Fibroblast of skin of right biceps (primary cell): ENCODE data around the gene IL11RA.

Experiments
- DNase-seq: peaks from one replicate; pipeline ENCODE4 v3.0.0-alpha.2; 2013

IL11RA gene

DNA sequence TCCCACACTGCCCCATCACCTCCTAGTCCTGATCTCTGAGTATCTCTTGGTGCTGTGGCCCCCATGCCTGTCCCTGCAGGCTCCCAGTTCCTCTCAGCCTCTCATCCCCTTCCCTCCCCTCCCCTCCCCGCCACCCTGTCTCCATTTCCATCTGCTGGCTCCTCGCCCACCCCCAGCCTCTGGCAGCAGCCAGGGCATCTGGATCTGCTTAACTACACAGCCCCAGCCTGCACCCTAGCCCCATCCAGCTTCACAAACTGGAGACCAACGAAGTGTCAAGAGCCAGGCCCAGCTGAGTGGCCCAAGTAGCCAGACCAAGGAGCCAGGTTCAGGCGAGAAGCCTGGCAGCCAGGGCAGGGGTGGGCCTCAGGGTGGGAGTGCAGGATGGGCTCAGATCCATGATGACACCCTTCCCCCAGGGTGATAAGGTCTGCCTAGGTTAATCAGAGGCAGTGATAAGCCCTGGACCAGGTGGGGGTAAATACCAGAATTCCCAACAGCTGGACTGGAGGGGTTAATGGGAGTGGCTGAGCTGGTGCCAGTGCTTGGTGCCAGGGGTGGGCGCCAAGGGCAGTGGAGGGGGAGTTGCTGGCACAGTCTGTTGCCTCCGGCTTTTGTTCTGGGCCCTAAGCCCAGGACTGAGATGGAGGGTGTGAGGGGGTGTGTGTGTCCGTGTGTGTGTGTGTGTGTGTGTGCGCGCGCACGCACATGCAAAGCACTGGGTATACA, 2.5 kb downstream of the IL11RA start:
- DNase-seq, result peak; percentile 87

DNA sequence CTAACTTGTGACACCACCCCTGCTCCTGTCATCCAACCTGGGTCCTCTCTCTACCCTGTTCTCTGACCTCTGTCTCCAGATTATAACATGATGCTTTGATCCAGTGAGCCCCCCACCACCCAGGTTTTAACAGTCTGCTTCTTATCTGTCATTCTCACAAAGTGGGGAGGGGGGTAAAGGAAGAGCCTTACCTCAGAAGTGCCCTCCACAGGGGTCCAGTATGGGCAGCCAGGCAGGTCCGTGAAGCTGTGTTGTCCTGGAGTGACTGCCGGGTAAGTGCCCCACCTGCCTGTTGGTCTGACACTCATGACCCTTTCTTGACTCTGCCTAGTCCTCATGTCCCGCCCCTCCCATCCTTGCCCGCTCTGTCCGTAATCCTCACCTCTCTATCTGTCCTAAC, 3.4 kb downstream of the IL11RA start:
- DNase-seq, result no peak

- DNase-seq, result no peak
These were observed 5.0 kb downstream of the IL11RA start for GRCh38 chr9:34656992-34657391.

DNA sequence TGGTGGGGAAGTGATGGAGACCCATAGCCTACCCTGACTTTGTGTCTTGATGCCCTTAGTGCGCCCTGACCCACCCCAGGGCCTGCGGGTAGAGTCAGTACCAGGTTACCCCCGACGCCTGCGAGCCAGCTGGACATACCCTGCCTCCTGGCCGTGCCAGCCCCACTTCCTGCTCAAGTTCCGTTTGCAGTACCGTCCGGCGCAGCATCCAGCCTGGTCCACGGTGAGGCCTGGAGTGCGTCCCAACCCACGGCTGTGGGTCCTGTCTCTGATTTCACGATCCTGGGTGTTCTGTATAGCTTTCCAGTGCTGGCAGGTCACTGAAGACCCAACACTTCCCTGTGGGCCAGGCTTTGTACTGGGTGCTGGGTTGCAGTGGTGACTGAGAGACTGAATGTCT, 6.5 kb downstream of the IL11RA start:
- no peak for DNase-seq

DNA sequence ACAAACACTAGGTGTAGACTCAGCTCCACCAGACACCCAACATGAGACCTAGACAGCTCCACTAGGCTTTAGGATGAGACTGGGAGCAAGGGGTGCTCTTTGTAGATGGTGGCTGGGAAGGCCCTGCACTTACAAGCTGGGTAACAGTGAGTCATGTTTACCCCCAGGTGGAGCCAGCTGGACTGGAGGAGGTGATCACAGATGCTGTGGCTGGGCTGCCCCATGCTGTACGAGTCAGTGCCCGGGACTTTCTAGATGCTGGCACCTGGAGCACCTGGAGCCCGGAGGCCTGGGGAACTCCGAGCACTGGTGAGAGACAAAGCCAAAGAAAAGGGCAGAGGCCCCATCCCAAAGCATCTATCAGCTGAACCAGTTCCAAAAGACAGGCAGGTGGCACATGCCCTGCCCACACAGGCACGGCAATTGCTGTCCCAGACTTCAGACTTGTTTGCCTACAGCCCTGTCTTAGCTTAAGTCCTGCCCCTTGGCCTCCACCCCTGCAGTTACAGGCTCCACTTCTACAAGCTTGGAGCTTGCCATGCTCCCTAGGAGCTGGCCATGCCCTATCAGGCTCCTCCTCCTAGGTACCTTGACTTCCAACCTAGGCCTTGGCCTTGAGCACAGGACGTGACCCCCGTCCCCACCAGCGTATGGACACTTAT, 7.7 kb downstream of the IL11RA start:
- no peak for DNase-seq

- no peak for DNase-seq
These were observed 10.7 kb downstream of the IL11RA start, which contains the start of gene CCL27 for GRCh38 chr9:34662526-34663302. TSS of gene CCL27 (minus strand) at chr9:34662657. CDS start at chr9:34662633, 24 bp downstream.

DNA sequence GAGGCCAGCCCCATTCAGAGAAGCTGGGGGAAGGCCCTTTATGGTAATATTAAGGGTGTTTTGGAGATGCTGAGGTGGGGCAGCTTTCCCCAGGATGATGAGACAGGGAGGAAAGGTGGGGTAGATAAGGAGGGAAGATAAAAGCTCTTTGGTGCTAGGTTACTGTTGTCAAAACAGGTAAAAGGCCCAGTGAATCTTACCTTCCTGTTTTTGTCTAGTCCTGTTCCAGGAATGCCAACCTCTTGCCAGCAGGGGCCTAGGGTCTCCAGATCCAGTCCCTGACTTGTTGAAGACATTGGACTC, 11.3 kb downstream of the IL11RA start:
- no peak for DNase-seq

DNA sequence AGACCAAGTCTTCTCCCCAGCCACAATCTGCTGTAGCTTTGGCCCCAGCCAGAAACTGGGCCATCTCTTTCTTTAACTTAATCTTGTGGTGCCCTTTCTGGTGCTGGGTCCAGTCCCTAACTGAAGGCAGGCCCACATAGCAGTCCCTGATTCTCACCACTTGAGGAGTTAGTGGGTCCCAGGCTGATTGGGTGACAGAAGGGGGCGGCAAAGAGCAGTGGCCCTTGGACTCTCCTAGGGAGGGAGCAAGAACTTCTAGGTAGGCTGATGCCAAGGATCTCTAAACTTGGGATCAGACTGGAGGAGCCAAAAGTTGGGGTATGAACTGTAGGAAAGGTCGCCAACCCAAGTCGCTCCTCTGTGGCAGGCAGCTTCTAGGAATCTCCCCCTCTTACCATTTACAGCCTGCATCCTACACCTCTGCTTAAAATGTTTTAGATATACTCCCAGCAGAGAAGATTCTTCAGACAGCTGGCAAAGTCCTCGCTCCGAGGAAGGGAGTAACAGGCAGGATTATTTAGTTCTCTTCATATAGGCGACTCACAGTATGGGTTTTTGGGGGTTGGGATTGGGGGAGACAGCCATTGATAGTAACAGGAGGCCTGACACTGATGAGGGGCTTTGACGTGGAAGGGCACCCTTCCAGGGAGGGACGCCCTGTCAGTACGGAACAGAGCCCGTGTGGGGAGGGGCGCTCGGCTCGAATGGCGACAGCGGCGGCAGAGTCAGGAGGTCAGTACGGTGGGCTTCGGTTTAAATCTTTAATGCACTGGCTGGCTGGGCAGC, 12.5 kb downstream of the IL11RA start:
- peak; percentile 73 for DNase-seq

DNA sequence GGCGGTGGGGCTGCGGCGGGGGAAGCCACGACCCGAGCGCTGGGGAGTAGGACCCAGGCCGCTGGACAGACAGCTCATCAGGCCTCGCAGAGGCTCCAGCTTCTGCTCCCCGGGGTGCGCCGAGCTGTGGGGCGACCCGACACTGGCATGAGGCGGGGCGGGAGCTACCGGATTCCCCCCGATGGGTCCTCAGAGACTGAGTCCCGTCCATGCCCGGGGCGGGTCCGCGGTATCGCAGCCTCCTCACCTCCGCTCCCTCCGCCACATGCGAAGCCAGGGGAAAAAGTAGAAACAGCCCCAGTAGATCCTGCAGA, 13.0 kb downstream of the IL11RA start:
- no peak for DNase-seq

- DNase-seq, result peak; percentile 96
These were observed 13.6 kb downstream of the IL11RA start for GRCh38 chr9:34665381-34666250.

DNA sequence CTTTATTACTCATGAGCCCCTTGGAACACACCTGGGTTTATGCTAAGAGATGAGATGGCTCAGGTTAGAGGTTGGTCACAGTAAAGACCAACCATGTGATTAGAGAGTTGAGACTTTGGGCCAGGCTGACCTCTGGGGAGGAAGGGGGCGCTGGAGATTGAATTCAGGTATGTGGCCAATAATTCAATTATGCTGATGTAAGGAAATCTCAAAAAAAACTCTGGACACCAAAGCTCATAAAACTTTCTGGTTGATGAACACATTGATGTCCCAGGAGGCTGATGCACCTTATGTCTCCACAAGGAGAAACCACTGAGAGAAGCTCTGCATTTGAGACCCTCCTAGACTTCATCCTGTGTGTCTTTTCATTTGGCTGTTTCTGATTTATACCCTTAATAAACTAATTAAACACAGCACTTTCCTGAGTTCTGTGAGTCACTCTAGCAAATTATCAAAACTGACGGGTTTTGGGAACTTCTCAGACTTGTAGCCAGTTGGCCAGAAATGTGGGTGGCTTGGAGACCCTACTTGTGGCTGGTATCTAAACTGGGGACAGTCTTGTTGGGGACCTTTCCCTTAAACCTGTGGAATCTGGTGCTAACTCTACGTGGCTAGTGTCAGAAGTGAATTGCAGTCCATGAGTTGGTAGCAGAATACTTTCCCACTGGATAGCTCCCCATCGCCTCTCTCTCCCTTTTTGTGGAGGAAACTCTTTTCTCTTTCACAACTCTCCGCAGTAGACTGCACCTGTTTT, 18.0 kb downstream of the IL11RA start:
- no peak for DNase-seq

GRCh38 chr9:34671307-34671706, 19.3 kb downstream of the IL11RA start:
- DNase-seq, result no peak

DNA sequence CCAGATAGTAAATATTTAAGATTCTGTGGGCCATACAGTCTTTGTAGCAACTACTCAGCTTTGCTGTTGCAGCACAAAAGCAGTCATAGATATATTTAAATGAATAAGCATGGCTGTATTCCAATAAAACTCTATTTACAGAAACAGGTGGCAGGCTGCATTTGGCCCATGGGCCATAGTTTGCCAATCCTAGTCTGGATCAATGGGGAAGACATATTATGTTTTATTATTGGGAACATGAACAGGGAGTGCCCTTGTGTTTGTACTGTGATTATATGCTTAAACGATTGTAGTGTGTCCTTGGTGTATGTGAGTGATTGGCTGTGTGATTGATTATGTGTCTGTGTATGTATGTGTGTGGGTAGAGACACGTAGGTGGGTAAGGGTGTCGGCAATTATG, 22.5 kb downstream of the IL11RA start:
- DNase-seq, result no peak

GRCh38 chr9:34675048-34675714, 23.2 kb downstream of the IL11RA start:
- peak; percentile 73 for DNase-seq

- peak; percentile 10 for DNase-seq
These were observed 23.9 kb downstream of the IL11RA start for GRCh38 chr9:34675869-34676268.

GRCh38 chr9:34684145-34684544, 32.2 kb downstream of the IL11RA start:
- no peak for DNase-seq

DNA sequence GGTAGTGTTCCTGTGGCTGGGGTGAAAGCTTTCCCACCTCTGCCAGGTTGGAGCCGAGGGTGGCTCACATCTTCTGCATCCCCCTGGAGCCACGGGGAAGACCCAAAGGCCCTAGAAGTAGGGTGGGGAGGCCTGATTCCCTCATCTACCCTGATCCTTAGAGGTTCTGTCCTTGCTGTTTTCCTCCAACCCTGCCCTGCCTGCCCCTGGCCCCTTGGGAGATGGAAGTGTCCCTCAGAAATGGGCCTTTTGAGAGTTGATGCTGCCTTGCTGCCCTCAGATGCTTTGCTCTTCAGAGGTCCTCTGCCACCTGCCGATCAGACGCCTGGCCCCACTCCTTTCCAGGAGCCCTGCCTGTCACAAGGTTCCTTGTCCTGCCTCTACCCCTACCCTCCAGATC, 32.8 kb downstream of the IL11RA start:
- no peak for DNase-seq

DNA sequence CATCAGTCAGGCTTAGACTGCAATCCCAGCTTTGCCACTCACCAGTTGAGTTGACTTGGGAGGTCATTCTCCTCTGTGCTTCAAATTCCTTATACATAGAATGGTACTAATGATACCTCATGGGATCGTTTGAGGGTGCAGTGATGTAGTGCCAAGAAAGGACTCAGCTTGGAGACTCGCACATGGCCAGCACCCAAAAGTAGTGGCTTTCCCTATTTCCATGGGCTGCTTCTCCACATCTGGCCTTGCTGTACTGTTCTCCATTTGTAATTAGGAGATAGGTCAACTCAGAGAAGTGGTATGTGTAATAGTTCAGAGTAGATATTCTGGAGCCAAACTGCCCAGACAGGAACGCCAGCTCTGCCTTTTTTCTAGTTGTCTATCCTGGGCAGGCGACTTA, 33.6 kb downstream of the IL11RA start:
- no peak for DNase-seq

GRCh38 chr9:34686231-34686630, 34.2 kb downstream of the IL11RA start:
- peak; percentile 38 for DNase-seq

DNA sequence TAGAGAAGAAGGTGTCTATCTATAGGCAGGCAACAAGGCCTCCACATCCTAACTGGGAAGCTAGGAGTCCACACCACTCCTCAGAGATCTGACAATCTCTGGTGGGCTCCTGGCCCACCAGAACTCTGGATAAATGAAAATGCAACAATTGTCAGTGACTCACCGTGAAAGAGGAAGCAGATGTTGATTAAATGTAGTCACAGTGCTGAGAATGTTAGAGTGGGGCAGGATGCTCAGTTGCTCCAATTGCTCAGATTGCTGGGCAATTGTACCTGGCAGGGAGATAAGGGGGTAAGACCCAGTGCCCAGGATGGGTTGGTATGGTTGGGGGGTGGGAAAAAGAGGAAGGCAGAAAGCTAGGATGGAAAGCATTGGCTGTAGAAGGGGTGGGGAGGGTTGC, 34.7 kb downstream of the IL11RA start:
- peak; percentile 14 for DNase-seq
